Measurements from ENCODE around the gene DOK7. TPM values are rescaled to one million over a fixed set of nuclear protein-coding genes. Genes with fewer than 3 reads are reported as not detected.

The DOK7 gene
- total and polyA plus RNA-seq, 2 of the 4 experiments (the other 2 are of a cell fraction) = not detected

GRCh38 chr4:3422808-3423297 is 40.3 kb upstream of the DOK7 start:
- Histone ChIP-seq H3K36me3 (ENCODE audit: control insufficient read depth, insufficient read depth, low read length) (peaks cover 22% of the 10 kb centered on the region), H3K9me1 (ENCODE audit: insufficient read depth, low read length) (0 out of 2 replicates have a peak, but pooled peaks cover 8% of the 10 kb centered on the region), H3K56ac (ENCODE audit: extremely low read depth, insufficient read depth, low read length) (no peak overlapping the region), H3K18ac (ENCODE audit: low read depth, low read length) (no peak overlapping the region), H2BK5ac (ENCODE audit: low read depth, low read length, poor library complexity, severe bottlenecking) (no peak overlapping the region), H3K27ac (ENCODE audit: insufficient read depth, low read length) (no peak overlapping the region), H2AFZ (replicated peaks; ENCODE audit: low read length, poor library complexity) (no peak overlapping the region), H2BK20ac (ENCODE audit: low read depth, low read length) (no peak overlapping the region), H2AK5ac (ENCODE audit: low read depth, low read length) (no peak overlapping the region), H3K9me3 (ENCODE audit: control insufficient read depth, insufficient read depth, low read length) (no peaks in the 10 kb centered on the region), H3K9ac (ENCODE audit: low read depth, low read length) (no peak overlapping the region), H4K5ac (ENCODE audit: low read depth, low read length) (no peak overlapping the region), H2BK15ac (ENCODE audit: low read depth, low read length) (no peak overlapping the region), H3K4me3 (ENCODE audit: insufficient read depth, low read depth, low read length) (no peak overlapping the region), H4K91ac (ENCODE audit: insufficient read depth, low read depth, low read length) (no peak overlapping the region), H3K4me1 (ENCODE audit: control insufficient read depth, insufficient read depth, low read length) (no peaks in the 10 kb centered on the region), H4K8ac (ENCODE audit: low read depth in 2 of 2, low read length in 2 of 2) (no peak overlapping the region), H2AK9ac (replicated peaks; ENCODE audit: low read depth, low read length, poor library complexity) (no peak overlapping the region), H3K23ac (ENCODE audit: low read depth, low read length) (no peak overlapping the region), H3K14ac (replicated peaks; ENCODE audit: low read depth, low read length) (no peak overlapping the region), H3K4me2 (ENCODE audit: low read depth, low read length) (no peak overlapping the region), H3K79me1 (ENCODE audit: low read depth in 1 of 2, low read length in 2 of 2) (peaks cover 0 to 4% of the 10 kb centered on the region in 2 experiments; a peak in 1 of 4 replicates), H4K20me1 (ENCODE audit: insufficient read depth, low read length) (no peaks in the 10 kb centered on the region), H3K27me3 (ENCODE audit: control insufficient read depth, insufficient read depth, low read length) (no peaks in the 10 kb centered on the region), H3K4ac (ENCODE audit: low read depth, low read length) (no peak overlapping the region), H2BK120ac (ENCODE audit: low read depth, low read length) (no peak overlapping the region)
- intact Hi-C loops (cut with micrococcal nuclease) = no loop called here
- ChIA-PET CTCF (no interaction called here), POLR2A (ENCODE audit: unreplicated experiment) (no interaction called here)
- DNase-seq = no peak
- TF ChIP-seq NFE2L2 (IDR thresholded peaks at IDR 0.05; ENCODE audit: low read depth, low read length) (no peak), RFX5 (IDR thresholded peaks at IDR 0.05; ENCODE audit: low read depth, low read length) (no peak), MXI1 (IDR thresholded peaks at IDR 0.05; ENCODE audit: borderline replicate concordance, low read depth, low read length) (no peak), ELK1 (IDR thresholded peaks at IDR 0.05; ENCODE audit: borderline replicate concordance, low read depth, low read length) (no peak), MAFK (IDR thresholded peaks at IDR 0.05; ENCODE audit: low read depth, low read length) (no peak)
- TF ChIP-seq, protein P1, sequence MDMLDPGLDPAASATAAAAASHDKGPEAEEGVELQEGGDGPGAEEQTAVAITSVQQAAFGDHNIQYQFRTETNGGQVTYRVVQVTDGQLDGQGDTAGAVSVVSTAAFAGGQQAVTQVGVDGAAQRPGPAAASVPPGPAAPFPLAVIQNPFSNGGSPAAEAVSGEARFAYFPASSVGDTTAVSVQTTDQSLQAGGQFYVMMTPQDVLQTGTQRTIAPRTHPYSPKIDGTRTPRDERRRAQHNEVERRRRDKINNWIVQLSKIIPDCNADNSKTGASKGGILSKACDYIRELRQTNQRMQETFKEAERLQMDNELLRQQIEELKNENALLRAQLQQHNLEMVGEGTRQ (IDR thresholded peaks at IDR 0.05; ENCODE audit: low read depth, low read length) = no peak
- dilution Hi-C loops (cut with HindIII; ENCODE audit: low sequenced_read_pairs, unreplicated experiment) = no loop called here
- in situ Hi-C loops (cut with MboI; ENCODE audit: low sequenced_read_pairs) = no loop called here
- no peak for ATAC-seq (ENCODE audit: low read depth)
- BruUV-seq (replicated peaks) = no TSS peak
- 96% methylated on average over 10 of the region's 19 CpGs; no CpG with 5 or more reads in 1 of the 2 experiments for WGBS, 2 experiments (ENCODE audit: extremely low coverage in 2 of 2, insufficient read length in 1 of 2)
